ENCODE results near the gene SKIC2.

The SKIC2 gene

DNA sequence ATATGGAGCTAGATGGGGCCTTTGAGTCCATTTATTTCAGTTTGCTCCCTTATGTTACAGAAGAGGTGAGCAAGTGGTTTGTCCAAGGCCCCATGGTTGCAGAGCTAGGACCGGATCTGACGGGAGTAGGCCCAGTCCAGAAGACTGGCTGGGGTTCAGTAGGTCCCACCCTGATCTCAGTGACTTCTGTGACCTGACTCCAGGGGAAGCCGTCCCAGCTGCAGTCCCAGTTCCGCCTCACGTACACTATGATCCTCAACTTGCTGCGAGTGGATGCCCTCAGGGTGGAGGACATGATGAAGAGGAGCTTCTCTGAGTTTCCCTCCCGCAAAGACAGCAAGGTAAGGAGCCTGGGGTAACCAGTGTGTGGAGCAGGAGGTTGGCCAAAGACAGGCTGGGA is 7.5 kb downstream of the SKIC2 start:
- no peak overlapping the region for H3K4me3 ChIP-seq (ENCODE audit: insufficient read depth in 1 of 2, low read depth in 1 of 2, low read length in 2 of 2)
- peaks cover 51% of the 10 kb centered on the region for H3K79me1 ChIP-seq (replicated peaks; ENCODE audit: low read length, poor library complexity, severe bottlenecking)
- 95% methylated on average over 7 of the region's 7 CpGs for WGBS
- H3K9me3 ChIP-seq (ENCODE audit: control insufficient read depth, low read length): no peaks in the 10 kb centered on the region
- no peak overlapping the region for H3K23ac ChIP-seq (ENCODE audit: low read length in 2 of 2)
- H3K4me1 ChIP-seq (ENCODE audit: control insufficient read depth, insufficient read depth, low read depth, low read length): peaks cover 24% of the 10 kb centered on the region
- no peak overlapping the region for H3K9ac ChIP-seq (ENCODE audit: low read length)
- H2AFZ ChIP-seq (ENCODE audit: low read depth, low read length): no peak overlapping the region
- no peaks in the 10 kb centered on the region for H3K27me3 ChIP-seq (ENCODE audit: control insufficient read depth in 1 of 2, insufficient read depth in 1 of 2, low read length in 2 of 2)
- H3K36me3 ChIP-seq (ENCODE audit: control insufficient read depth in 1 of 2, insufficient read depth in 2 of 2, low read depth in 1 of 2, low read length in 2 of 2): peaks cover 87 to 91% of the 10 kb centered on the region in 2 experiments
- no peak overlapping the region for H4K91ac ChIP-seq (ENCODE audit: low read length)
- no peak overlapping the region for H2AK5ac ChIP-seq (ENCODE audit: low read length, severe bottlenecking)
- no peak overlapping the region for H2BK15ac ChIP-seq (ENCODE audit: low read depth, poor library complexity, severe bottlenecking)
- H3K4ac ChIP-seq (ENCODE audit: low read depth in 1 of 2, low read length in 2 of 2): no peak overlapping the region
- H3K18ac ChIP-seq (ENCODE audit: low read depth in 1 of 2, low read length in 2 of 2): no peak overlapping the region
- no peak overlapping the region for H2BK5ac ChIP-seq (ENCODE audit: low read depth, low read length, poor library complexity, severe bottlenecking)
- H2BK120ac ChIP-seq (ENCODE audit: low read depth, low read length): no peak overlapping the region
- no peak overlapping the region for H3K4me2 ChIP-seq (ENCODE audit: low read length, poor library complexity, severe bottlenecking)
- no peak overlapping the region for H2BK12ac ChIP-seq (ENCODE audit: low read length in 2 of 2)
- no peak overlapping the region for H3K27ac ChIP-seq (ENCODE audit: low read length, poor library complexity, severe bottlenecking)
- H3K14ac ChIP-seq (ENCODE audit: low read length in 2 of 2): no peak overlapping the region
- H4K8ac ChIP-seq (ENCODE audit: low read length): no peak overlapping the region
- no peak for DNase-seq

DNA sequence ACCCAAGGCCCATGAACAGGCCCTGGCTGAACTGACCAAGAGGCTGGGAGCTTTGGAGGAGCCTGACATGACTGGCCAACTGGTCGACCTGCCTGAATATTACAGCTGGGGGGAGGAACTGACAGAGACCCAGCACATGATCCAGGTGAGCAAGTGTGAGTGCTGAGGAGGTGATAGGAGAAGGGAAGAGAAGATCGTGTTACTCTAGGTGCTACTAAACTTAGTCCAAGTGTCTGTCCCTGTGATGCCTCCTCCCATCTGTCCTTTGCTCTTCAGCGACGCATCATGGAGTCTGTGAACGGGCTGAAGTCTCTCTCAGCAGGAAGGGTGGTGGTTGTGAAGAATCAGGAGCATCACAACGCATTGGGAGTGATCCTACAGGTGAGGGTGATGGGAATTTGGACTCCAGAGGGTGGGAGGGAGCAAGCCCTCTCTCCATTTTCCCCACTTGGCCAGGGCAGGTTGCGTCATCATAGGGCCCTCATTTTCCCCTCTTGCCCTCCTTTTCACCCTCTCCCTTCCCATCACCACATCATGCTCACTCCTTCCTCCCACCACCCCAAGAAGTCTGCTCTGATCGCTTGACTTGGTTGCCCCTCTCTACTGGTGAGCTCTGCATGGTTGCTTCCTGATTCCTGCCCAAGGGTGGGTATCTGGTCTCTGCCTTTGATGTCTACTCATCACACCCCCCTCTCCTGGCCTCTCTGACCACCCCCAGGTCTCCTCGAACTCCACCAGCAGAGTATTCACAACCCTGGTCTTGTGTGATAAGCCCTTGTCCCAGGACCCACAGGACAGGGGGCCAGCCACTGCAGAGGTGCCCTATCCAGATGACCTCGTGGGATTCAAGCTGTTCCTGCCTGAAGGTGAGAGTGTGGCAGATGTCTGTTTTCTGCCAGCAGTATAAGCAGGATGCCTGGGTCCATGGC is 8.3 kb downstream of the SKIC2 start:
- Histone ChIP-seq H2AFZ (ENCODE audit: low read depth, low read length) (no peak overlapping the region), H3K27ac (ENCODE audit: low read length, poor library complexity, severe bottlenecking) (no peak overlapping the region), H3K14ac (ENCODE audit: low read length in 2 of 2) (no peak overlapping the region), H2BK5ac (ENCODE audit: low read depth, low read length, poor library complexity, severe bottlenecking) (no peak overlapping the region), H4K91ac (ENCODE audit: low read length) (no peak overlapping the region), H3K4me3 (ENCODE audit: insufficient read depth in 1 of 2, low read depth in 1 of 2, low read length in 2 of 2) (no peak overlapping the region), H2BK120ac (ENCODE audit: low read depth, low read length) (no peak overlapping the region), H4K8ac (ENCODE audit: low read length) (no peak overlapping the region), H3K23ac (ENCODE audit: low read length in 2 of 2) (no peak overlapping the region), H3K9me3 (ENCODE audit: control insufficient read depth, low read length) (no peaks in the 10 kb centered on the region), H2BK15ac (ENCODE audit: low read depth, poor library complexity, severe bottlenecking) (no peak overlapping the region), H3K36me3 (ENCODE audit: control insufficient read depth in 1 of 2, insufficient read depth in 2 of 2, low read depth in 1 of 2, low read length in 2 of 2) (peaks cover 80 to 83% of the 10 kb centered on the region in 2 experiments), H3K4ac (ENCODE audit: low read depth in 1 of 2, low read length in 2 of 2) (no peak overlapping the region), H3K27me3 (ENCODE audit: control insufficient read depth in 1 of 2, insufficient read depth in 1 of 2, low read length in 2 of 2) (no peaks in the 10 kb centered on the region), H3K4me2 (ENCODE audit: low read length, poor library complexity, severe bottlenecking) (no peak overlapping the region), H3K9ac (ENCODE audit: low read length) (no peak overlapping the region), H3K4me1 (ENCODE audit: control insufficient read depth, insufficient read depth, low read depth, low read length) (peaks cover 27% of the 10 kb centered on the region), H2AK5ac (ENCODE audit: low read length, severe bottlenecking) (no peak overlapping the region), H2BK12ac (ENCODE audit: low read length in 2 of 2) (no peak overlapping the region), H3K18ac (ENCODE audit: low read depth in 1 of 2, low read length in 2 of 2) (no peak overlapping the region), H3K79me1 (replicated peaks; ENCODE audit: low read length, poor library complexity, severe bottlenecking) (peaks cover 45% of the 10 kb centered on the region)
- DNase-seq: no peak
- WGBS: 94% methylated on average over 9 of the region's 10 CpGs

DNA sequence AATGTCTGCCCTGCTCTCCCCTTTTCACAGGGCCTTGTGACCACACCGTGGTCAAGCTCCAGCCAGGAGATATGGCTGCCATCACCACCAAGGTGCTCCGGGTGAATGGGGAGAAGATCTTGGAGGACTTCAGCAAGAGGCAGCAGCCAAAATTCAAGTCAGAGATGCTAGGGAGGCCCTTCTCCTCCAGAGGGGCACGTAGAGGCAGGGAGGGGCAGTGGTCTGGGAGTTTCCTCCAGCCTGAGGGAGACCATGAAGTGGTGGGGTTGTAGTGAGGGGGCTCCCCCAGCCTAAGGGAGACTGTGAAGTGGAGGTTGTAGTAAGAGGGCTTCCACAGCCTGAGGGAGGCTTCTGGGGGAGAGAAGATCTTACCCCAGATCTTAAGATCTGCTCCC is 8.9 kb downstream of the SKIC2 start:
- Histone ChIP-seq H4K8ac (ENCODE audit: low read length) (no peak overlapping the region), H4K91ac (ENCODE audit: low read length) (no peak overlapping the region), H3K79me1 (replicated peaks; ENCODE audit: low read length, poor library complexity, severe bottlenecking) (peaks cover 40% of the 10 kb centered on the region), H2BK15ac (ENCODE audit: low read depth, poor library complexity, severe bottlenecking) (no peak overlapping the region), H3K27me3 (ENCODE audit: control insufficient read depth in 1 of 2, insufficient read depth in 1 of 2, low read length in 2 of 2) (no peaks in the 10 kb centered on the region), H2AFZ (ENCODE audit: low read depth, low read length) (no peak overlapping the region), H2BK12ac (ENCODE audit: low read length in 2 of 2) (no peak overlapping the region), H2BK120ac (ENCODE audit: low read depth, low read length) (no peak overlapping the region), H3K36me3 (ENCODE audit: control insufficient read depth in 1 of 2, insufficient read depth in 2 of 2, low read depth in 1 of 2, low read length in 2 of 2) (peaks cover 73 to 77% of the 10 kb centered on the region in 2 experiments), H3K9ac (ENCODE audit: low read length) (no peak overlapping the region), H3K23ac (ENCODE audit: low read length in 2 of 2) (no peak overlapping the region), H3K18ac (ENCODE audit: low read depth in 1 of 2, low read length in 2 of 2) (no peak overlapping the region), H3K27ac (ENCODE audit: low read length, poor library complexity, severe bottlenecking) (no peak overlapping the region), H2AK5ac (ENCODE audit: low read length, severe bottlenecking) (no peak overlapping the region), H3K14ac (ENCODE audit: low read length in 2 of 2) (no peak overlapping the region), H3K4me1 (ENCODE audit: control insufficient read depth, insufficient read depth, low read depth, low read length) (peaks cover 30% of the 10 kb centered on the region), H3K9me3 (ENCODE audit: control insufficient read depth, low read length) (no peaks in the 10 kb centered on the region), H3K4ac (ENCODE audit: low read depth in 1 of 2, low read length in 2 of 2) (no peak overlapping the region), H3K4me3 (ENCODE audit: insufficient read depth in 1 of 2, low read depth in 1 of 2, low read length in 2 of 2) (no peak overlapping the region), H2BK5ac (ENCODE audit: low read depth, low read length, poor library complexity, severe bottlenecking) (no peak overlapping the region), H3K4me2 (ENCODE audit: low read length, poor library complexity, severe bottlenecking) (no peak overlapping the region)
- 92% methylated on average over 3 of the region's 3 CpGs for WGBS
- no peak for DNase-seq

DNA sequence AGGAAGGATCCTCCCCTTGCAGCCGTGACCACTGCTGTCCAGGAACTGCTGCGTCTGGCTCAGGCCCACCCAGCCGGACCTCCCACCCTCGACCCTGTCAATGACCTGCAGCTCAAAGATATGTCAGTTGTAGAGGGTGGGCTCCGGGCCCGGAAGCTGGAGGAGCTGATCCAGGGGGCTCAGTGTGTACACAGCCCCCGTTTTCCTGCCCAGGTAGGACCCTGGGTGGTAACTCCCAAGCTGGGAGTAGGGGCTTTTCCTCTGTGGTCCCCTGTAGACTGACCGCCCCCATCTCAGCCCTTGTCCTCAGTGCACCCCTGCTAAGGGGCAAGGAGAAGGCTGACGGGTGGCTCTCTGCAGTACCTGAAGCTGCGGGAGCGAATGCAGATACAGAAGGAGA is 9.4 kb downstream of the SKIC2 start:
- Histone ChIP-seq H3K4ac (ENCODE audit: low read depth in 1 of 2, low read length in 2 of 2) (no peak overlapping the region), H3K36me3 (ENCODE audit: control insufficient read depth in 1 of 2, insufficient read depth in 2 of 2, low read depth in 1 of 2, low read length in 2 of 2) (peaks cover 69 to 72% of the 10 kb centered on the region in 2 experiments), H3K14ac (ENCODE audit: low read length in 2 of 2) (no peak overlapping the region), H3K27ac (ENCODE audit: low read length, poor library complexity, severe bottlenecking) (no peak overlapping the region), H4K8ac (ENCODE audit: low read length) (no peak overlapping the region), H3K4me1 (ENCODE audit: control insufficient read depth, insufficient read depth, low read depth, low read length) (peaks cover 32% of the 10 kb centered on the region), H2AK5ac (ENCODE audit: low read length, severe bottlenecking) (no peak overlapping the region), H2BK12ac (ENCODE audit: low read length in 2 of 2) (no peak overlapping the region), H3K27me3 (ENCODE audit: control insufficient read depth in 1 of 2, insufficient read depth in 1 of 2, low read length in 2 of 2) (no peaks in the 10 kb centered on the region), H3K4me2 (ENCODE audit: low read length, poor library complexity, severe bottlenecking) (no peak overlapping the region), H3K9ac (ENCODE audit: low read length) (no peak overlapping the region), H2BK15ac (ENCODE audit: low read depth, poor library complexity, severe bottlenecking) (no peak overlapping the region), H3K79me1 (replicated peaks; ENCODE audit: low read length, poor library complexity, severe bottlenecking) (peaks cover 37% of the 10 kb centered on the region), H2BK120ac (ENCODE audit: low read depth, low read length) (no peak overlapping the region), H4K91ac (ENCODE audit: low read length) (no peak overlapping the region), H2AFZ (ENCODE audit: low read depth, low read length) (no peak overlapping the region), H2BK5ac (ENCODE audit: low read depth, low read length, poor library complexity, severe bottlenecking) (no peak overlapping the region), H3K4me3 (ENCODE audit: insufficient read depth in 1 of 2, low read depth in 1 of 2, low read length in 2 of 2) (no peak overlapping the region), H3K9me3 (ENCODE audit: control insufficient read depth, low read length) (no peaks in the 10 kb centered on the region), H3K23ac (ENCODE audit: low read length in 2 of 2) (no peak overlapping the region), H3K18ac (ENCODE audit: low read depth in 1 of 2, low read length in 2 of 2) (no peak overlapping the region)
- 94% methylated on average over 11 of the region's 11 CpGs for WGBS
- DNase-seq: no peak
